Brain microvascular endothelial cell (primary cell): Measurements from ENCODE around the gene DAGLA.
"Not testable (repeated sequence)": the region's sequence is repeated elsewhere in the genome, so short reads cannot be mapped to it uniquely, and the experiment has no call there.

Experiments used
- DNase-seq: peaks from one replicate; pipeline ENCODE4 v3.0.0-alpha.2; 2020
- H3K27ac ChIP-seq: fragments of 250-450 bp; sonication (Bioruptor Pico); 2 replicates; pipeline ENCODE4 v1.5.1; 2020; ENCODE audit warnings: mild to moderate bottlenecking, moderate library complexity
- H3K27me3 ChIP-seq: fragments of 250-450 bp; sonication (Bioruptor Pico); replicated peaks from 2 replicates; pipeline ENCODE4 v1.5.1; 2020; ENCODE audit warnings: mild to moderate bottlenecking
- H3K36me3 ChIP-seq: fragments of 250-450 bp; sonication (Bioruptor Pico); replicated peaks from 2 replicates; pipeline ENCODE4 v1.5.1; 2020; ENCODE audit warnings: mild to moderate bottlenecking
- H3K4me3 ChIP-seq: 2 replicates; pipeline ENCODE4 v1.5.1; 2011; ENCODE audit warnings: low read depth, mild to moderate bottlenecking, control low read depth, low read length, moderate library complexity
- in situ Hi-C: cut with HindIII; loops from 2 replicates; pipeline ENCODE4 v1.10.0; 2017; ENCODE audit warnings: low sequenced_read_pairs, low pct_ligation_motif_present
- TF ChIP-seq, protein P1 (sequence below): IDR thresholded peaks from 2 replicates; pipeline ENCODE4 v1.5.1; 2011; ENCODE audit warnings: low read depth, mild to moderate bottlenecking, moderate library complexity, low read length, control low read depth, inconsistent platforms; ENCODE audit errors: missing control alignments

Gene DAGLA

DNA sequence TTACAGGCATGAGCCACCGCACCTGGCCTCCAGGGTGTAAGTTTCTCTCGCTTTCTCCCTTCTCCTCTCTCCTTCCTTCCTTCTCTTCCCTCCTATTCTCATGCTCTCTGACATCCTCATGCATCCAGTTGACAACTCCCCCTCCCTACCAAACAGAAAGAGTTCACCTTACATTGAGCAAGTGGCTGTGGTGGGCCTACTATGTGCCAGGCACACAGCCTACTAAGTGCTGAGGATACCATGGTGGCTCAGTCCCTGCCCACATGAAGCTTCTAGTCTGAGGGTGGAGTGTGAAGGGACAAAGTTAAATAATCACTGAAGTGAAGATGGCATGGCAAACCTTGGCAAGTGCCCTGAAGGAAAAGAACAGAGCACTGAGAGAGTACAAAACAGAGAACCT is 9.6 kb upstream of the DAGLA start:
- in situ Hi-C loops, result no loop called here
- TF ChIP-seq, protein P1, sequence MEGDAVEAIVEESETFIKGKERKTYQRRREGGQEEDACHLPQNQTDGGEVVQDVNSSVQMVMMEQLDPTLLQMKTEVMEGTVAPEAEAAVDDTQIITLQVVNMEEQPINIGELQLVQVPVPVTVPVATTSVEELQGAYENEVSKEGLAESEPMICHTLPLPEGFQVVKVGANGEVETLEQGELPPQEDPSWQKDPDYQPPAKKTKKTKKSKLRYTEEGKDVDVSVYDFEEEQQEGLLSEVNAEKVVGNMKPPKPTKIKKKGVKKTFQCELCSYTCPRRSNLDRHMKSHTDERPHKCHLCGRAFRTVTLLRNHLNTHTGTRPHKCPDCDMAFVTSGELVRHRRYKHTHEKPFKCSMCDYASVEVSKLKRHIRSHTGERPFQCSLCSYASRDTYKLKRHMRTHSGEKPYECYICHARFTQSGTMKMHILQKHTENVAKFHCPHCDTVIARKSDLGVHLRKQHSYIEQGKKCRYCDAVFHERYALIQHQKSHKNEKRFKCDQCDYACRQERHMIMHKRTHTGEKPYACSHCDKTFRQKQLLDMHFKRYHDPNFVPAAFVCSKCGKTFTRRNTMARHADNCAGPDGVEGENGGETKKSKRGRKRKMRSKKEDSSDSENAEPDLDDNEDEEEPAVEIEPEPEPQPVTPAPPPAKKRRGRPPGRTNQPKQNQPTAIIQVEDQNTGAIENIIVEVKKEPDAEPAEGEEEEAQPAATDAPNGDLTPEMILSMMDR, result no peak
- H3K4me3 ChIP-seq, result no peak overlapping the region
- no peak for DNase-seq
- peaks cover 12% of the 10 kb centered on the region for H3K27me3 ChIP-seq
- no peaks in the 10 kb centered on the region for H3K36me3 ChIP-seq
- no peak overlapping the region for H3K27ac ChIP-seq

DNA sequence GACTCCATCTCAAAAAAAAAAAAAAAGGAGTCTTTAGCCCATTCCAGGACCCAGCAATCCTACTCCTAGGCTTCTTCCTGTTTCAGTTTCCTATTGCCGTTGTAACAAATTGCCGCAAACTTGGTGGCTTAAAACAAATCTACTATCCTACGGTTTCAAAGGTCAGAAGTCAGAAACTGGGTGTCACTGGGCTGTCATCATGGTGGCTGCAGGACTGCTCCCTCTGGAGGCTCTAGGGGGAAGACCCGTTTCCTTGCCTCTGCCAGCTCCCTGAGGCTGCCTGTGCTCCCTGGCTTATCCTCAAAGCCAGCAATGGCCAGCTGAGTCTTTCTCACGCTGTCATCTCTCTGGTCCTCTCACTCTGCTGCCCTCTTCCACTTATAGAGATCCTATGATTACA is 8.7 kb upstream of the DAGLA start:
- no peak overlapping the region for H3K27ac ChIP-seq
- peaks cover 21% of the 10 kb centered on the region for H3K27me3 ChIP-seq
- TF ChIP-seq, protein P1, result peak; percentile 68
- no peaks in the 10 kb centered on the region for H3K36me3 ChIP-seq
- DNase-seq, result no peak
- H3K4me3 ChIP-seq, result no peak overlapping the region
- in situ Hi-C loops, result no loop called here

DNA sequence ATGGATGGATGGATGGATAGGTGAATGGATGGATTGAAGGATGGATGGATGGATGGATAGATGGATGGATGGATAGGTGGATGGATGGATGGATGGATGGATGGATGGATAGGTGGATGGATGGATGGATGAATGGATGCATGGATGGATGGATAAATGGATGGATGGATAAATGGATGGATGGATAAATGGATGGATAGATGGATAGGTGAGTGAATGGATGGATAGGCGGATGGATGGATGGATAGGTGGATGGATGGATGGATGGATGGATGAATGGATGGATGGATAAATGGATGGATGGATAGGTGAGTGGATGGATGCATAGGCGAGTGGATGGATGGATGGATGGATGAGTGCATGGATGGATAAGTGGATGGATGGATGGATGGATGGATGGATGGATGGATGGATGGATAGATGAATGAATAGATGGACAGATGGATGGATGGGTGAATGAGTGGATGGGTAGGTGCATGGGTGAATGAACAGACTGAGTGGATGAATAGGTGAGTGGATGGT is 6.2 kb upstream of the DAGLA start:
- H3K36me3 ChIP-seq, DNase-seq, H3K27ac ChIP-seq, in situ Hi-C loops, H3K4me3 ChIP-seq: not testable (repeated sequence)
- H3K27me3 ChIP-seq, result peaks cover 22% of the 10 kb centered on the region

DNA sequence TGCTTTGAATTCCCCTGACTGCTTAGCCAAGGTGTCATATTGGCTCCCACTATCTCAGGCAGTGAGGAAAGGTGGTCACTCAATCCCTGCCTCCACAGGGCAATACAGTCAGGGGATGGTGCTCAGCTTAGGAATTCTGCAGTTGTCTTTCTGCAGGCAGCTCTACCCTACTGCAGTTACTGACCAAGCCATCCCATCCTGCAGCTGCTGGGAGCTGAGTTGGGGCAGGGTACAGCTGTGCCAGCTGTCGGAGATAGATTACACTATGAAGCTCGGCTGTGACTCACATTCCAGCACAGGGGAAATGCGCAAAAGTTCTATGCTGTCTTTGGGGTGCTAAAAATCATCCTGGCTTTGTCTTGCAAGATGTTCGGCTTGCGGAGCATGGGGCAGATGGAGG is 4.4 kb upstream of the DAGLA start:
- DNase-seq, result no peak
- Histone ChIP-seq H3K4me3 (no peak overlapping the region), H3K27ac (no peak overlapping the region), H3K27me3 (peaks cover 22% of the 10 kb centered on the region), H3K36me3 (no peaks in the 10 kb centered on the region)
- in situ Hi-C loops, result no loop called here
- TF ChIP-seq, protein P1, result no peak

DNA sequence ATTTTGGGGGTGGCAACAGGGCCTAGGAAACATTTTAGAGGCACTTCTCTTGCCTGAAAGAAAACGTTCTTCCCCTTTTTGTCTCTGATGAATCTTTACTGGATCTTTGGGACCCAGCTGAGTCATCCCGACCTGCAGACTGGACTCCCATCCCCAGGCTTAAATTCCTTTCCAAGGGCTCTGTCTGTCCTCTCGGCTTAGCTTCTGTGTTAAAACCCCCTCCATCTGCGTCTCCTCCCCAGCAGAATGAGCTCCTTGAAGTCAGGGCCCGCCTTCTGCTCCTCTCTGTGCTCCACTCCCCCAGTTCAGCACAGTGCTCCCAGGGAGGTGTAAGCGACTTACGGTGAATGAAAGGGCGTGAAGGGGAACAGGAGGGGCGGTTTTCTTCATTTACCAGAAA is 895 bp upstream of the DAGLA start:
- in situ Hi-C loops, result no loop called here
- TF ChIP-seq, protein P1, result no peak
- no peaks in the 10 kb centered on the region for H3K36me3 ChIP-seq
- no peak for DNase-seq
- no peak overlapping the region for H3K27ac ChIP-seq
- H3K4me3 ChIP-seq, result no peak overlapping the region
- H3K27me3 ChIP-seq, result peaks cover 22% of the 10 kb centered on the region

DNA sequence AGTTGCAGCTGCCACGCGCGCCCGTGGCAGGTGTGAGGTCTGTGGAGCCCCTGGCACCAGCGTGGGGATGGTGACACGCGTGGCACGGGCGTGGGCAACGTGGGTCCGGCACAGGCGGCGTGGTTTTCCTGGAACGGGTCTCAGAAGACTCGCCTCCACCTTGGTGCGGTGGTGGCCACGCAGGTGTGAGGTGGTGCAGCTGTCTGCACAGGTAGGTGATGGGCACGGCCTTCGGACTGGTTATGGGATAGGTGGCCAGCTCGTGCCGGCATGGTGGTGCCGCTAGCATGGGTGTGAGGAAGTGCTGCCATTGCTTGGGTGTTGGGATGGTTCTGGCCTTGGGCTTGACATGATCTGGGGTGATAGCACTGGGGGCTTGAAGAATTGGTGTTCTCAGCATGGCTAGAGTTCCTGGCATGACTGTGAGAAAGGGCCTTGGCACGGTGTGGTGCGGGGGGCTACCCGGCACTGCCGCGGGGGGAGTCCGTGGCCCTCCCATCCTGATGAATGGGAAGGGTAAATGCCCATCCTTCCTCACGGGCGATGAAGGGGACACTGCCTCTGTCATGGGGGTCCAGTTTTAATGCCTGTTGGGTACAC is 531 bp downstream of the DAGLA start:
- no peak for DNase-seq
- Histone ChIP-seq H3K4me3 (peak overlapping the region; percentile 60), H3K27ac (no peak overlapping the region), H3K36me3 (no peaks in the 10 kb centered on the region), H3K27me3 (peaks cover 9% of the 10 kb centered on the region)
- TF ChIP-seq, protein P1, result no peak
- in situ Hi-C loops, result no loop called here
